Measurements from ENCODE around the gene FBXO47. TPM values are rescaled to one million over a fixed set of nuclear protein-coding genes. Genes with fewer than 3 reads are reported as not detected.

Gene FBXO47
- total and polyA plus RNA-seq, 2 of the 13 experiments (the other 11 are each of a cell fraction or from before 2014, with no cell fraction given): not detected

DNA sequence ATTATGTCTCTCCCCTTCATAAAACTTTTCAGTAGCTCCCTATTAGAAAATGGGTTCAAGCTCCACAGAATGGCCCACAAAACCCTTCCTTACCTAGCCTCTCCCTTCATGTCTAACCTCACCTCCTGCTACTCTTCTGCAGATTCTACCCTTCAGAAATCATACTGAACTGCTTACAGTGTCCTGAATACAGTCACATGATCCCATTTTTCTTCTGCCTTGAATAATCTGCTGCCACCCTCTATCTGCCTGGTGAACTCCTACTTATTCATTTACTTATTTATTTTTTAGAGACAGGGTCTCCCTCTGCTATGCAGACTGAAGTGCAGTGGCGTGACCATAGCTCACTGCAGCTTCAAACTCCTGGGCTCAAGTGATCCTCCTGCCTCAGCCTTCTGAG lies 26.8 kb downstream of the FBXO47 start:
- TF ChIP-seq ERF (CRISPR knock-in tag; IDR thresholded peaks at IDR 0.05) (no peak), NFKB2 (CRISPR knock-in tag; IDR thresholded peaks at IDR 0.05; ENCODE audit: borderline replicate concordance) (no peak), ZNF615 (CRISPR knock-in tag; IDR thresholded peaks at IDR 0.05; ENCODE audit: borderline replicate concordance) (no peak), KDM4B (CRISPR knock-in tag; IDR thresholded peaks at IDR 0.05) (no peak), KAT8 (CRISPR knock-in tag; IDR thresholded peaks at IDR 0.05) (no peak), ZNF230 (CRISPR knock-in tag; IDR thresholded peaks at IDR 0.05) (no peak), ZMYM3 (CRISPR knock-in tag; IDR thresholded peaks at IDR 0.05) (no peak), TAF15 (IDR thresholded peaks at IDR 0.05; ENCODE audit: low read depth, low read length, poor library complexity, severe bottlenecking) (no peak)
- TF ChIP-seq, protein P1, sequence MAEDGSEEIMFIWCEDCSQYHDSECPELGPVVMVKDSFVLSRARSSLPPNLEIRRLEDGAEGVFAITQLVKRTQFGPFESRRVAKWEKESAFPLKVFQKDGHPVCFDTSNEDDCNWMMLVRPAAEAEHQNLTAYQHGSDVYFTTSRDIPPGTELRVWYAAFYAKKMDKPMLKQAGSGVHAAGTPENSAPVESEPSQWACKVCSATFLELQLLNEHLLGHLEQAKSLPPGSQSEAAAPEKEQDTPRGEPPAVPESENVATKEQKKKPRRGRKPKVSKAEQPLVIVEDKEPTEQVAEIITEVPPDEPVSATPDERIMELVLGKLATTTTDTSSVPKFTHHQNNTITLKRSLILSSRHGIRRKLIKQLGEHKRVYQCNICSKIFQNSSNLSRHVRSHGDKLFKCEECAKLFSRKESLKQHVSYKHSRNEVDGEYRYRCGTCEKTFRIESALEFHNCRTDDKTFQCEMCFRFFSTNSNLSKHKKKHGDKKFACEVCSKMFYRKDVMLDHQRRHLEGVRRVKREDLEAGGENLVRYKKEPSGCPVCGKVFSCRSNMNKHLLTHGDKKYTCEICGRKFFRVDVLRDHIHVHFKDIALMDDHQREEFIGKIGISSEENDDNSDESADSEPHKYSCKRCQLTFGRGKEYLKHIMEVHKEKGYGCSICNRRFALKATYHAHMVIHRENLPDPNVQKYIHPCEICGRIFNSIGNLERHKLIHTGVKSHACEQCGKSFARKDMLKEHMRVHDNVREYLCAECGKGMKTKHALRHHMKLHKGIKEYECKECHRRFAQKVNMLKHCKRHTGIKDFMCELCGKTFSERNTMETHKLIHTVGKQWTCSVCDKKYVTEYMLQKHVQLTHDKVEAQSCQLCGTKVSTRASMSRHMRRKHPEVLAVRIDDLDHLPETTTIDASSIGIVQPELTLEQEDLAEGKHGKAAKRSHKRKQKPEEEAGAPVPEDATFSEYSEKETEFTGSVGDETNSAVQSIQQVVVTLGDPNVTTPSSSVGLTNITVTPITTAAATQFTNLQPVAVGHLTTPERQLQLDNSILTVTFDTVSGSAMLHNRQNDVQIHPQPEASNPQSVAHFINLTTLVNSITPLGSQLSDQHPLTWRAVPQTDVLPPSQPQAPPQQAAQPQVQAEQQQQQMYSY (CRISPR knock-in tag; IDR thresholded peaks at IDR 0.05): no peak
- TF ChIP-seq, protein P2, sequence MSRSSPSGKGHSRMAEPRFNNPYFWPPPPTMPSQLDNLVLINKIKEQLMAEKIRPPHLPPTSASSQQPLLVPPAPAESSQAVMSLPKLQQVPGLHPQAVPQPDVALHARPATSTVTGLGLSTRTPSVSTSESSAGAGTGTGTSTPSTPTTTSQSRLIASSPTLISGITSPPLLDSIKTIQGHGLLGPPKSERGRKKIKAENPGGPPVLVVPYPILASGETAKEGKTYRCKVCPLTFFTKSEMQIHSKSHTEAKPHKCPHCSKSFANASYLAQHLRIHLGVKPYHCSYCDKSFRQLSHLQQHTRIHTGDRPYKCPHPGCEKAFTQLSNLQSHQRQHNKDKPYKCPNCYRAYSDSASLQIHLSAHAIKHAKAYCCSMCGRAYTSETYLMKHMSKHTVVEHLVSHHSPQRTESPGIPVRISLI (CRISPR knock-in tag; IDR thresholded peaks at IDR 0.05; ENCODE audit: borderline replicate concordance): no peak
- WGBS (ENCODE audit: low lambda C conversion rate): 7% methylated on average over 1 of the region's 1 CpG

More for the DNA sequence above, 26.8 kb downstream of the FBXO47 start:
- no peak overlapping the region for H3K4me2 ChIP-seq (ENCODE audit: low read depth, low read length)
- H3K27ac ChIP-seq (ENCODE audit: extremely low read length, insufficient read depth, low read length): no peak overlapping the region
- no peaks in the 10 kb centered on the region for H4K20me1 ChIP-seq (ENCODE audit: insufficient read depth, low read length)
- intact Hi-C loops (cut with micrococcal nuclease; ENCODE audit: unreplicated experiment) (no loop called here), in situ Hi-C loops (cut with HindIII; ENCODE audit: extremely low pct_ligation_motif_present, low pct_unique_long_range_greater_than_20kb) (no loop called here)
- H2AFZ ChIP-seq (ENCODE audit: low read length): no peak overlapping the region
- BruUV-seq (replicated peaks): no TSS peak
- ChIA-PET CTCF (ENCODE audit: low intra/inter-chr PET ratio, low total read pairs) (no interaction called here), POLR2A (interaction anchor here (0.6 kb wide), 1 partner anchor 23 kb away, joined by 3 read pairs; no protein-coding TSS in a partner anchor)
- 0 out of 2 replicates have a peak, but pooled peaks cover 4% of the 10 kb centered on the region for H3K4me1 ChIP-seq (ENCODE audit: insufficient read depth, low read length)
- no peak overlapping the region for H3K9ac ChIP-seq (ENCODE audit: insufficient read depth, low read depth, low read length)
- DNase-seq (ENCODE audit: low spot score): no peak
- no peaks in the 10 kb centered on the region for H3K36me3 ChIP-seq (replicated peaks in 1 of 2; ENCODE audit: control insufficient read depth in 1 of 2, insufficient read depth in 2 of 2, low read length in 2 of 2)
- H3K4me3 ChIP-seq (replicated peaks in 1 of 3; ENCODE audit: insufficient read depth in 1 of 3, low read depth in 2 of 3, low read length in 3 of 3): no peak overlapping the region
- no peak for FAIRE-seq
- H3K9me3 ChIP-seq (ENCODE audit: low read length): no peaks in the 10 kb centered on the region
- no peaks in the 10 kb centered on the region for H3K79me2 ChIP-seq (ENCODE audit: insufficient read depth, low read length)
- no peaks in the 10 kb centered on the region for H3K27me3 ChIP-seq (ENCODE audit: control insufficient read depth in 1 of 2, insufficient read depth in 2 of 2, low read length in 2 of 2)
- ATAC-seq: no peak

Measured in HepG2 (cell line).